ENCODE measurements around the gene TCEA2. TPM values are rescaled to one million over a fixed set of nuclear protein-coding genes. Genes with fewer than 3 reads are reported as not detected.
A peak's percentile ranks its signal among the peaks of the same experiment; 100 is the strongest.

Gene TCEA2
- total and polyA plus RNA-seq, 2 of the 13 experiments (the other 11 are each of a cell fraction or from before 2014, with no cell fraction given): 28.1 to 33.7 TPM

GRCh38 chr20:64062596-64063388 lies at the start of gene TCEA2 (continued):
- TF ChIP-seq DMAP1 (CRISPR knock-in tag; IDR thresholded peaks at IDR 0.05) (peak; percentile 83), ZNF766 (CRISPR knock-in tag; IDR thresholded peaks at IDR 0.05; ENCODE audit: borderline replicate concordance) (peak; percentile 69), HOXD1 (CRISPR knock-in tag; IDR thresholded peaks at IDR 0.05) (peak; percentile 57), BRF2 (CRISPR knock-in tag; IDR thresholded peaks at IDR 0.05) (no peak), DR1 (CRISPR knock-in tag; IDR thresholded peaks at IDR 0.05) (peak; percentile 92), ZNF557 (CRISPR knock-in tag; IDR thresholded peaks at IDR 0.05) (no peak), ZNF431 (CRISPR knock-in tag; IDR thresholded peaks at IDR 0.05; ENCODE audit: borderline replicate concordance, low read depth) (peak; percentile 90), MLLT10 (CRISPR knock-in tag; IDR thresholded peaks at IDR 0.05) (no peak), ZNF777 (CRISPR knock-in tag; IDR thresholded peaks at IDR 0.05) (peak; percentile 55; the same call in 1 of the 2 replicates), RXRB (CRISPR knock-in tag; IDR thresholded peaks at IDR 0.05; ENCODE audit: borderline replicate concordance) (peak; percentile 78), SKI (IDR thresholded peaks at IDR 0.05; ENCODE audit: partially characterized antibody) (no peak), ZNF850 (CRISPR knock-in tag; conservative IDR thresholded peaks at IDR 0.05) (peak; percentile 66; the same call in 1 of the 2 replicates), ZBTB26 (CRISPR knock-in tag; IDR thresholded peaks at IDR 0.05; ENCODE audit: borderline replicate concordance) (peak; percentile 20; the same call in 1 of the 2 replicates), ZNF33A (CRISPR knock-in tag; IDR thresholded peaks at IDR 0.05; ENCODE audit: borderline replicate concordance) (peak; percentile 83; the same call in 1 of the 2 replicates), CSRNP2 (CRISPR knock-in tag; conservative IDR thresholded peaks at IDR 0.05; ENCODE audit: low read depth) (no peak; the same call in 1 of the 2 replicates), ZNF691 (CRISPR knock-in tag; IDR thresholded peaks at IDR 0.05; ENCODE audit: borderline replicate concordance, low read depth) (no peak; the same call in 1 of the 2 replicates), ZNF687 (CRISPR knock-in tag; IDR thresholded peaks at IDR 0.05) (peak; percentile 96), CHD4 (IDR thresholded peaks at IDR 0.05; ENCODE audit: borderline replicate concordance, low read length) (no peak), E2F5 (CRISPR knock-in tag; conservative IDR thresholded peaks at IDR 0.05) (peak; percentile 64; the same call in 1 of the 2 replicates)
